ENCODE data around the gene PHGDH.
A peak's percentile ranks its signal among the peaks of the same experiment; 100 is the strongest.

PHGDH gene

GRCh38 chr1:119731741-119732430 lies 20.2 kb downstream of the PHGDH start:
- no peak for DNase-seq (ENCODE audit: low read depth in 3 of 3)

GRCh38 chr1:119732465-119733168 lies 20.9 kb downstream of the PHGDH start:
- no peak for DNase-seq (ENCODE audit: low read depth in 3 of 3)

GRCh38 chr1:119733754-119734153 lies 22.0 kb downstream of the PHGDH start:
- DNase-seq (ENCODE audit: low read depth in 3 of 3): no peak

- no peak for DNase-seq (ENCODE audit: low read depth in 3 of 3)
Measured at GRCh38 chr1:119735217-119735616, 23.5 kb downstream of the PHGDH start.

- no peak for DNase-seq (ENCODE audit: low read depth in 3 of 3)
Measured at GRCh38 chr1:119736649-119737039, 24.9 kb downstream of the PHGDH start.

- DNase-seq (ENCODE audit: low read depth in 3 of 3): no peak
Measured at GRCh38 chr1:119737040-119737682, 25.4 kb downstream of the PHGDH start.

- no peak for DNase-seq (ENCODE audit: low read depth in 3 of 3)
Measured at GRCh38 chr1:119738100-119738720, 26.5 kb downstream of the PHGDH start.

- DNase-seq (ENCODE audit: low read depth in 3 of 3): no peak
Measured at GRCh38 chr1:119739150-119739549, 27.4 kb downstream of the PHGDH start.

GRCh38 chr1:119740261-119740660 lies 28.5 kb downstream of the PHGDH start:
- no peak for DNase-seq (ENCODE audit: low read depth in 3 of 3)

GRCh38 chr1:119740896-119741780 lies 29.4 kb downstream of the PHGDH start:
- no peak for DNase-seq (ENCODE audit: low read depth in 3 of 3)

- no peak for DNase-seq (ENCODE audit: low read depth in 3 of 3)
Measured at GRCh38 chr1:119742202-119742601, 30.5 kb downstream of the PHGDH start.

- no peak for DNase-seq (ENCODE audit: low read depth in 3 of 3)
Measured at GRCh38 chr1:119742677-119743076, 30.9 kb downstream of the PHGDH start.

- DNase-seq (ENCODE audit: low read depth in 3 of 3): no peak
Measured at GRCh38 chr1:119743308-119743707, 31.6 kb downstream of the PHGDH start.

GRCh38 chr1:119743776-119744597 lies 32.3 kb downstream of the PHGDH start:
- DNase-seq (ENCODE audit: low read depth in 3 of 3): peak in 2 of 3 experiments; percentile 6 to 17

GRCh38 chr1:119744598-119744942 lies 32.8 kb downstream of the PHGDH start:
- DNase-seq (ENCODE audit: low read depth in 3 of 3): no peak

- DNase-seq (ENCODE audit: low read depth in 3 of 3): no peak
Measured at GRCh38 chr1:119745034-119745433, 33.3 kb downstream of the PHGDH start.

GRCh38 chr1:119747451-119747850 lies 35.7 kb downstream of the PHGDH start:
- DNase-seq (ENCODE audit: low read depth in 3 of 3): no peak

GRCh38 chr1:119748040-119748439 lies 36.3 kb downstream of the PHGDH start:
- DNase-seq (ENCODE audit: low read depth in 3 of 3): no peak

- no peak for DNase-seq (ENCODE audit: low read depth in 3 of 3)
Measured at GRCh38 chr1:119752592-119752991, 40.9 kb downstream of the PHGDH start.

GRCh38 chr1:119758584-119758983 lies 46.9 kb downstream of the PHGDH start:
- DNase-seq (ENCODE audit: low read depth in 3 of 3): no peak

- no peak for DNase-seq (ENCODE audit: low read depth in 3 of 3)
Measured at GRCh38 chr1:119762409-119762808, 50.7 kb downstream of the PHGDH start.

Data from stimulated activated CD4-positive, alpha-beta T cell treated with anti-CD3 and anti-CD28 coated beads, TNF-alpha, amount 100 ng/mL, for 4 hours (primary cell).